ENCODE measurements around the gene TMPRSS2. TPM values are rescaled to one million over a fixed set of nuclear protein-coding genes. Genes with fewer than 3 reads are reported as not detected.

TMPRSS2 gene
- total and polyA plus RNA-seq, 2 donors (not counting 1 experiment from before 2014, with no cell fraction given), result not detected

DNA sequence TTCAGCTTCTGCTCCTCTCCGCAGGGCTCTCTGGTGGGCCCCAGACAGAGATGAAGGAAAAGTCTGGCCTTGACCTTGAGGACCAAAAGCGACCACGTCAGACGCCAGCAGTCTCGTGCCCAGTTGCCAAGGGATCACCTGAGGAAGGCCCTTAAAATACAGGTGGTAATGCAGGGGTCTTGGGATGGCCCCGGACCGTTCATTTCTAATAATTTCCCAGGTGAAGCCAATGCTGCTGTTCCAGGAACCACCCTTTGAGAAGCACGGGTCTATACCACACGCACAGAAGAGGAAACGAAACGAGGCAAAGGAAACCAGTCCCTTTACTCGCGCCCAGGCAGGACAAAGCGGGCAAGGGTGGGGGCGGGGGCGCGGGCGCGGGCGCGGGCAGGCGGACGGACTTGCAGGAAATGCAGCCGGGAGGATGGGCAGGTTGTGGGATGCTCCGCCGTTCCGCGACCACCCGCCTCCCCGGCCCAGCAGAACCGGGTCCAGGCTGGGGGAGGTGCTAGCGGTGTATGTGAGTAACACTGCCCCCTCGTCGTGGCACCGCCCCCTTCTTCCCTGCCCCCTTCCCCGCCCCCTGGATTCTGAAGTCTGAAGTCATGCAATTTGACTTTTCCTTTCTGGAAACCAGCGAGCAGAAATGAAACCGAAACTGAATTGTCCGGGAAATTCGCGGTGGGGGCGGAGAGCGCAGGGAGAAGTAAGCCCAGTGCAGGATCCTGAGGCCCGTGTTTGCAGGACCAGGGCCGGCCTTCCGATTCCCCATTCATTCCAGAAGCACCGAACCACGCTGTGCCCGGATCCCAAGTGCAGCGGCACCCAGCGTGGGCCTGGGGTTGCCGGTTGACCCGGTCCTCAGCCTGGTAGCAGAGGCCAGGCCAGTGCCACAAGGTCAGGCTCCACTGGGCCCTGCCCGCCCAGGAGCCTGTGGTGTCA, 87.8 kb downstream of the TMPRSS2 start:
- intact Hi-C loops (cut with micrococcal nuclease), result loop anchor here (5.0 kb wide), 1 partner anchor 138 kb away; no protein-coding TSS in a partner anchor
- ChIA-PET POLR2A (interaction anchor here (0.6 kb wide), 1 partner anchor 50 kb away, joined by 5 read pairs; no protein-coding TSS in a partner anchor), CTCF (interaction anchor here (0.6 to 1.6 kb wide), 3 partner anchors 40 to 137 kb away, joined by 3 to 4 read pairs (median 3); no protein-coding TSS in a partner anchor)
- Mint-ChIP-seq H3K27ac (peak overlapping the region; percentile 84), H3K27me3 (no peaks in the 10 kb centered on the region), H3K4me3 (peak overlapping the region; percentile 93), H3K9me3 (ENCODE audit: insufficient read depth) (peaks cover 2% of the 10 kb centered on the region), H3K4me1 (peaks cover 52% of the 10 kb centered on the region)
- Histone ChIP-seq H3K4me3 (ENCODE audit: control extremely low read depth in 1 of 5, extremely low read depth in 1 of 5, insufficient read depth in 1 of 5, low read depth in 2 of 5, low read length in 4 of 5) (peak overlapping the region; percentile 34 to 72 (median 55)), H3K27ac (ENCODE audit: low read length in 2 of 2) (peak overlapping the region; percentile 58 to 65), H2AFZ (ENCODE audit: insufficient read depth, low read depth, low read length, poor library complexity, severe bottlenecking) (peak overlapping the region; percentile 54), H3K9ac (ENCODE audit: low read length) (peak overlapping the region; percentile 61), H3K27me3 (replicated peaks in 1 of 4; ENCODE audit: control extremely low read depth in 1 of 4, control insufficient read depth in 3 of 4, insufficient read depth in 4 of 4, low read length in 3 of 4) (no peaks in the 10 kb centered on the region), H3K9me3 (ENCODE audit: control extremely low read depth in 1 of 3, control insufficient read depth in 2 of 3, insufficient read depth in 1 of 3, low read length in 2 of 3) (peaks cover 0 to 2% (median 0%) of the 10 kb centered on the region in 3 donors), H4K20me1 (ENCODE audit: control insufficient read depth, insufficient read depth, low read length, poor library complexity, severe bottlenecking) (no peaks in the 10 kb centered on the region), H3K4me1 (ENCODE audit: control insufficient read depth in 2 of 2, insufficient read depth in 2 of 2, low read length in 2 of 2) (peaks cover 43 to 53% of the 10 kb centered on the region in 2 donors), H3K4me2 (replicated peaks; ENCODE audit: low read depth, low read length, poor library complexity, severe bottlenecking) (peak overlapping the region; percentile 79), H3K36me3 (replicated peaks in 1 of 2; ENCODE audit: control extremely low read depth in 1 of 2, control insufficient read depth in 1 of 2, extremely low read depth in 1 of 2, insufficient read depth in 2 of 2, low read length in 1 of 2) (no peaks in the 10 kb centered on the region), H3K79me2 (ENCODE audit: control insufficient read depth, insufficient read depth, low read length) (peaks cover 5% of the 10 kb centered on the region)
- WGBS (ENCODE audit: insufficient coverage), result 5% methylated on average over 48 of the region's 54 CpGs
- ATAC-seq (ENCODE audit: low read depth) (peak; percentile 92), DNase-seq (peak; percentile 84)
- TF ChIP-seq, protein P1, sequence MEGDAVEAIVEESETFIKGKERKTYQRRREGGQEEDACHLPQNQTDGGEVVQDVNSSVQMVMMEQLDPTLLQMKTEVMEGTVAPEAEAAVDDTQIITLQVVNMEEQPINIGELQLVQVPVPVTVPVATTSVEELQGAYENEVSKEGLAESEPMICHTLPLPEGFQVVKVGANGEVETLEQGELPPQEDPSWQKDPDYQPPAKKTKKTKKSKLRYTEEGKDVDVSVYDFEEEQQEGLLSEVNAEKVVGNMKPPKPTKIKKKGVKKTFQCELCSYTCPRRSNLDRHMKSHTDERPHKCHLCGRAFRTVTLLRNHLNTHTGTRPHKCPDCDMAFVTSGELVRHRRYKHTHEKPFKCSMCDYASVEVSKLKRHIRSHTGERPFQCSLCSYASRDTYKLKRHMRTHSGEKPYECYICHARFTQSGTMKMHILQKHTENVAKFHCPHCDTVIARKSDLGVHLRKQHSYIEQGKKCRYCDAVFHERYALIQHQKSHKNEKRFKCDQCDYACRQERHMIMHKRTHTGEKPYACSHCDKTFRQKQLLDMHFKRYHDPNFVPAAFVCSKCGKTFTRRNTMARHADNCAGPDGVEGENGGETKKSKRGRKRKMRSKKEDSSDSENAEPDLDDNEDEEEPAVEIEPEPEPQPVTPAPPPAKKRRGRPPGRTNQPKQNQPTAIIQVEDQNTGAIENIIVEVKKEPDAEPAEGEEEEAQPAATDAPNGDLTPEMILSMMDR (IDR thresholded peaks at IDR 0.05), result no peak
- TF ChIP-seq EZH2 (IDR thresholded peaks at IDR 0.05; ENCODE audit: borderline replicate concordance, insufficient read depth, low read depth, low read length, poor library complexity, severe bottlenecking), result no peak

Measured in B cell (primary cell).